Measurements from ENCODE around the gene BLTP3B. TPM values are rescaled to one million over a fixed set of nuclear protein-coding genes. Genes with fewer than 3 reads are reported as not detected.

The BLTP3B gene
- 10 to 100 TPM; 20.0 to 22.7 TPM for total RNA-seq

GRCh38 chr12:100142851-100143559, at the start of gene BLTP3B:
Gene BLTP3B (minus strand): TSS chr12:100142874. CDS start chr12:100142635, 239 bp downstream.

Small RNA genes within 50 kb of the gene (small RNA-seq; reads per million reads assigned to genes)
- 0 reads per million in 2 donors for gene MIR1827
- 0 reads per million in 2 donors for gene RN7SL176P

Other genes with a start within 250 kb of the BLTP3B start
- gene ANKS1B, start 157.9 kb downstream of the BLTP3B start, total RNA-seq, result 1 to 10 TPM in 1 of 2 donors, under 1 TPM in 1; 0.34 to 1.3 TPM
- 10 to 100 TPM; 23.0 to 24.4 TPM for gene ACTR6, start 57.9 kb upstream of the BLTP3B start, total RNA-seq
- gene DEPDC4, start 124.2 kb upstream of the BLTP3B start, total RNA-seq, result 1 to 10 TPM; 1.0 to 2.0 TPM
- 10 to 100 TPM; 64.4 to 73.9 TPM for gene SCYL2, start 124.3 kb upstream of the BLTP3B start, total RNA-seq
- gene SLC17A8, start 214.2 kb upstream of the BLTP3B start, total RNA-seq, result not detected